MM.1S (cell line): Measurements from ENCODE around the gene CCDC121.

Source experiments
- CTCF ChIP-seq: fragments of 300-600 bp; sonication (generic); IDR thresholded peaks from 2 replicates; pipeline ENCODE4 v1.5.1; 2016; ENCODE audit warnings: antibody characterized with exemption, low read length, mixed read lengths
- EZH2 ChIP-seq: fragments of 300-600 bp; sonication (generic); optimal IDR thresholded peaks from 2 replicates; pipeline ENCODE3; 2017; ENCODE audit warnings: low read depth, mild to moderate bottlenecking, antibody characterized with exemption, low read length, mixed read lengths

DNA sequence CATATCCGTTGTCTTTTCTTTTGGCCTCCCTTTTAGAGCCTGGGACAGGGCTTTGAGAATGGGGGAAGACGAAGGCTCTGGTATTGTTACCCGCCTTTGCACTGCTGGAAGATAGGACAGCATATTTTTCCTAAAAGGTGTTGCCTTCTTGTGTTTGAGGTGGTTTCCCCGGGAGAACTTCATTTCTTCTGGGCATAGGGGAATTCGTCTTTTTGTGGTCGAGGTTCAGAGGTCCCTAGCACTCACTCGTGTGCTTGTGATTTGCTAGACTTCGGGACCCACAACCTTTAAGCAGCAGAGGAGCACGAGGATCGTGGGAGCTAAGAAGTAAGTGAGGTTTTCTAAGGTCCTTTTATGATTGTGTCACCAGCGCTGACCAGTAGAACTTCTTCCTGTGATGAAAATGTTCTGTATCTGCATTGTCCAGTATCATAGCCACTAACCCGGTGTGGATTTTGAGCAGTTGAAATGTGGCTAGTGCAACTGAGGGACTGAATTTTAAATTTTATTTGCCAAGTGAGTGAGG is 45.4 kb downstream of the CCDC121 start:
- TF ChIP-seq CTCF (no peak), EZH2 (no peak)
